Measurements from ENCODE around the gene NCR3LG1. TPM values are rescaled to one million over a fixed set of nuclear protein-coding genes. Genes with fewer than 3 reads are reported as not detected.

Gene NCR3LG1
- total RNA-seq, 1 experiment from 2014 or later: 4.6 TPM

DNA sequence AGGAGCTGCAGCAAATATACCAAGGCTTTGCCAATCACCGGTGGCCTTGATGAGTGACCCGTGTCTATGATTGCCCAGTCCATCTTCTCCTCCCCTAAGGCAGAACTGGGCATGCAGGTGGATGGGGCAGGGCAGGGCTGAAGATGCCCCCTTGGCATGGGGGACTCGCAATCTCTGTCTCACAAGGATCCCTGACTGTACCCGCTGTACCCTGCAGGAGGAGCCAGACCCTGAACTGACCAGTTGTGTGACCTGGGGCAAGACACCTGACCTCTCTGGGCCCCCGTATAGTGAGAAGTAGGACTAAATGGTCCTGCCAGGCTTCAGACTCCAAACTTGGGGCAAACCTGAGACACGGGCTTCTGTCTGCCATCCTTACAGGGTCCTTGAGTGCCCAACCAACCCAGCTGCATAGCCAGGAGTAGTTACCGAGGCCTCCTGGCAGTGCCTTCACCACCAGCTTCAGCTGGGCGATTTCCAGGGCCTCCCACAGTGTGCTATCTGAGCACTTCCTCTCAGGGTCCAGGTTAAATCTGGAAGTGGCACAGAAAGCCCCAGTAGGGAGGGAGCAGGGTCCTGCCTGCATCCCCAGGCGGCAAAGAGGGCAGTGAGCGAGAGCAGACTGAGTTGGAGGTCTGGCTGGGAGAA lies 43.3 kb downstream of the NCR3LG1 start:
- DNase-seq (ENCODE audit: low spot score): no peak

DNA sequence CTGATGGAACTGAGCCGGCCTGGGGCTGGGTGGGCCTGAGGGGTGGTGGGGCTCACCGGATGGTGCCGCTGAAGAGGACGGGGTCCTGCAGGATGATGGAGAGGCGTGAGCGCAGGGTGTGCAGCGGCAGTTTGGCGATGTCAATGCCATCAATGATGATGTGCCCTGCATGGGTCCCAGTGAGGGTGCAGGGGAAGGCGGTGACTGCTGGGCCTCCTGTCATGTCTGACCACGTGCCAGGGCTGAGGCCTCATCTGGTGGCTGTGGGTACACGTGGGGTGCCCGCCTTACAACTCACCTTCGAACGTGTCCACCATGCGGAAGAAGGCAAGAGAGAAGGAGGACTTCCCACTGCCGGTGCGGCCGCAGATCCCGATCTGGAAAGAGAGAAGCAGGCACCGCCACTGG lies 44.0 kb downstream of the NCR3LG1 start:
- DNase-seq (ENCODE audit: low spot score): no peak

DNA sequence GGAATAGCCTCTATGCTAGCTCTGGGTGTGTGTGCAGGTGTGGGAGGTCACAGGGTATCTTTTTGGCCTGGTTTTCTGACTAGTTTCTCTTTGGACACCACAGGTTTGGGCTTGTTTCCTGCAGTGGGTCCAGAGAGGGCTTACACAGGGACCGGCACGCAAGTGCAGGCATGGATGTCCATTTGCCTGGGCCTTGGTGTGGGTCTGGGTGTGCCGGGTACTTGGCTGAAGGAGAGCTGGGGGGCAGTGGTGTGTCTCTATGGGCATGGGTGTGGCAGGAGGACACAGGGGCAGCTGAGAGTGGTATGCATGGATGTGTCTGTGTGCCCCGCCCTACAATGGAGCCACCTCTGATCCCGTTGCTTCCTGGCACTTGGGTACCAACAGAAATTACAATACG lies 44.4 kb downstream of the NCR3LG1 start:
- DNase-seq (ENCODE audit: low spot score): no peak

DNA sequence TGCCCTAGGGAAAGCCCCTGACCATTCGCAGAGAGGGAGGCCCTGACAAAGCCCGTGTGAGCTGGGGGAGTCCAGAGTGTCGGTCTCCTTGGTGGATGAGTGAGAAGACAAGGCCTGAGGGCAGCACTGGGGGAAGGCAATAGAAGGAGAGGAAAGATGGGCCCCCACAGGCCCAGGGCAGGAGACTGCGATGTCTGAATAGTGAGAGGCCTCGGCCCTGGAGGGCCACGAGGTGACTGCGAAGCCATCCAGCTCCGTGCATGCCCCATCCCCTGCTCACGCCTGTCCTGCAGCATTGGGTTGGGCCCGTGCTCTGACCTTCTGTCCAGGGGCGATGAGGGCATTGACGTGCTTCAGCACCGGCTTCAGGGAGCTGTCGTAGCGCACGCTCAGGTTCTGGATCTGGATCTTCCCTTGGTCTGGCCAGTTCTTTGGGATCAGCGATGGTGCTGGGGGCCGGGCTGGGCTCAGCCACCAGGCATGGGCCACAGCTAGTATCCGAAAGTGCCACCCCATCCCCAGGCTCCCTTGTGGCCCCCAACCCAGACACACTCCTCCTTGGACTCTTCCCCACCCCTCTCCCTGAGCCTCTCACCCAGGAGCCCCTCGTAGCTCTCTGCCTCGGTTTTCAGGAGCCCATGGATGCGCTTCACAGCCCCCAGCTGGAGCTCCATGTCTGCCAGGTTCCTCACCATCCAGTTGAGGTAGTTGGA lies 45.2 kb downstream of the NCR3LG1 start:
- DNase-seq (ENCODE audit: low spot score): no peak

DNA sequence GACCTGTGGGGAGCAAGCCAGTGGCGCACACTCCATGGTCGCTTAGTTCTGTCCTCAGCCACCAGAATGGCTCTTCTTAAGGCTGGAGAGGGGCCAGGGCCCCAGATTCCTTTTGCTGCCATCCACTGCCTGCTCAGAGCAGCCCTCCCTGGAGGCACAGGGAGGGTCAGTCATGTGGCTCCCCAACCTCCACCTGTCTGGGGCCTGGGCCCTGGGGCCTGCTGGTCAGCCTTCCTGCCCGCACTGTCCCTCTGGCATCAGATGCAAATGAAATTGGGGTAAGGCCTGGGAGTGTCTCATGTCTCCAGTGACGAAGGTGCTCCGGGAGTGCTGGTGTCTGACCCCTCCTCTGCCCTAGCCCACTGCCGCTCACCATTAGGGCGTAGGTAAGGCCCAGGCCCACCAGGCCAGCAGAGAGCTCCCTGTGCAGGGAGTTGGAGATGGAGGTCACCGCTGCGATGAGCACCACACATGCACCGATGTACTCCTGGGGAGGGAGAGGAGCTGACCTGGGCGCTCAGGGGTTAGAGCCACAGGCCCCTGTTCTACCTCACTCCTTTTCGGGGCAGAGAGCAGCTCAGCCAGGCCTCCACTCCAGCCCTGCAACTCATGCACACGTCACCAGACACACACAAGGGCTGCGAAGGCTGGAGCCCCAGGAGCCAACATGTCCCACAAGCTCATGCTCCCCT lies 45.9 kb downstream of the NCR3LG1 start:
- DNase-seq (ENCODE audit: low spot score): no peak

DNA sequence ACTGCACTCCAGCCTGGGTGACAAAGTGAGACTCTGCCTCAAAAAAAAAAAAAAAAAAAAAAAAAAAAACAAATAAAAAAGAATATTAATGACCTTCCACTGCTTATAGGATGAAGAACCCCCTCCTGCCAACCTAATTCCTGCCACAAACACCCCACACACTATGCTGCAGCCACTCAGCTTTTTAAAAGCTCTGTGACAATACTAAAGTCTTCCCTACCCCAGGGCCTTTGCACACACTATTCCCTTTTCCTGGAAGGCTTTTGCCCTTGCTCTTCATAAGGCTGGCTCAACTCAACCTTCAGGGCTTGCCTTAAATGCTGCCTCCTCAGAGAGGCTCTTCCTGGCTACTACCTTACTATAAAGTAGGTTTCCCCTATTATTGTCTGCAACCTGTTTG lies 47.6 kb downstream of the NCR3LG1 start:
- DNase-seq (ENCODE audit: low spot score): no peak

DNA sequence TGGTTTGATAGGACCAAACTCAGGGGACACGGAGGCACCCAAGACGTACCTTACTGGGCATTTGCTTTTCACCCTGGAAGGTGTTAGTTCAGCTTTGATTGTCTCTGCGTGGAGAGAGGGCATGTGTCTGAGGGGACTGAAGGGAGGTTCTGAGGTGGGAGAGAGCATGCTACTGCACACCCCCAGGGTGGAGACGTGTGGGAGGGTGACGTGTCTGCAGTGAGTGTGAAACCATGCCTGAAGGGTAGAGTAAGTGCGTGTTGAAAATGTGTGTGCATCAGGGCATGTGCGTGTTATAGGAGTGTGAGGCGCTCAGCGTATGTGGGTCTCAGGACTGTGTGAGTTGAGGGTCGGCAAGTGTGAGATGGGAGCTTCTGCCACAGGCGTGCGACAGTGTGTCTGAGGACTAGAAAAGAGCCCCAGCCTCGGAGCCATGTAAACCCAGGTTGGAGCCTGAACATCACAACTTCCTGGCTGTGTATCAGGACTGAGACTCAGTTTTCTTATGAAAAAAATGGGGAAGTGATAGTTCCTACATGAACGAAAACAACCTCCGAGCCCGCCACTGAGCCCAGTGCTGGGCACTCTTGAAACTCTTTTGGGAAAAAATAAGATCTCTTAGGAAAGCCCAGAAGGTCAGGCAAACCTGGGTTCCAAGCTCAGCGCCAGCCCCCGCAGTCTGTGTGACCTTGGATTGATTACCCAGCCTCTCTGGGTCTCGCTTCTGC lies 48.6 kb downstream of the NCR3LG1 start:
- DNase-seq (ENCODE audit: low spot score): no peak

DNA sequence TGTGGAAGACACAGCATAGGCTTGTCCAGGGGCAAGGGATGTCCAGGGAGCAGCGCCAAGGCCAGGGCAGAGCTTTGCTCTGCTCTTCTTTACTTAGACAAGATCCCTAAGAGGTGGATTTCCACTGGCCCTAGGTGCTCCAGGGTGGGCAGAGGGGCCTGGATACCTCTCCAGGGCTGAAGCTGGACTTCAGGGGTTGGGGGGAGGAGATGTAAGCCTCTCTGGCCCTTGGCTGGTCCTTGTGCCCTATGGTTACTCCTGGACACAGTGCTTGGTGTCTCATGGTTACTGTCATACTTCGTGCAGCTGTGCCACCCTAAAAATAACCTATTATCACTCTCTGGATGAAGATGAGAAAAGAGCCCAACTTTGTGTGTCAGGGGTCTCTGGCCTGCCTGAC lies 49.7 kb downstream of the NCR3LG1 start:
- no peak for DNase-seq (ENCODE audit: low spot score)

DNA sequence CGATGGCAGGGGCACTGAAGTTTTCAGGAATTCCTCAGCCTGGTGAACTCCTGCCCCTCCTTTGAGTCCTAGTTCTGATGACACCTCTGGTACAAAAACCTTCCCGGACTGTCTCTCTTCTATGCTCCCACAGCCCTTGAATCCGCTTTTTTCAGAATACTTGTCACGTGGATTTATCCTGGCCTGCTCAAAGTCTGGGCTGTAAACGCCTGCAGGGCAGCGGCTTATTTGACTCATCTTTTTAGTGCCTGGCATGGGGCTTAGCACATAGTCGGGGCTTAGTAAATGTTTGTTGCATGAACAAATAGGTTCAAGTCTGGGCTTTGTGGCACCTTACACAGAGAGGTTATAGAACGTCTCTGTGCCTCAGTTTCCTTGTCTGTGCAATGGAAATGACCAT lies 50.2 kb downstream of the NCR3LG1 start:
- no peak for DNase-seq (ENCODE audit: low spot score)

DNA sequence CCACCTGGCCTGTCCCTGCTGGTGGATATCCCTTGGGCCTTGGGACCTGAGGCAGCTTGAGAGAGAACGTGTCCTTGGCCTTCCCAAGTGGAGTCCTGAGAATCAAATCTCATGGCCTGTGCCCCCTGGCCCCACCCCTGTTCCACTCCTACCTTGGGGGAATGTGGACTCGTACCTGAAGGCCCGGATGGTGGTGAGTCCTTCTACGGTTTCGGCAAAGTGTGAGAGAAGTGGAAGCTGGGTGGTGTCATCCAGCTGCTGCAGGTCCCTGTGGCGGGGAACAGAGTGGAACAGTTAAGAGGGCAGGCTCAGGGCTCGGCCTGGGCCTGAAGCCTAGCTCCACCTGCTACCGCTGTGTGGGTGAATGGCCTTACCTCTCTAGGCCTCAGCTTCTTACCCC lies 50.9 kb downstream of the NCR3LG1 start:
- no peak for DNase-seq (ENCODE audit: low spot score)

DNA sequence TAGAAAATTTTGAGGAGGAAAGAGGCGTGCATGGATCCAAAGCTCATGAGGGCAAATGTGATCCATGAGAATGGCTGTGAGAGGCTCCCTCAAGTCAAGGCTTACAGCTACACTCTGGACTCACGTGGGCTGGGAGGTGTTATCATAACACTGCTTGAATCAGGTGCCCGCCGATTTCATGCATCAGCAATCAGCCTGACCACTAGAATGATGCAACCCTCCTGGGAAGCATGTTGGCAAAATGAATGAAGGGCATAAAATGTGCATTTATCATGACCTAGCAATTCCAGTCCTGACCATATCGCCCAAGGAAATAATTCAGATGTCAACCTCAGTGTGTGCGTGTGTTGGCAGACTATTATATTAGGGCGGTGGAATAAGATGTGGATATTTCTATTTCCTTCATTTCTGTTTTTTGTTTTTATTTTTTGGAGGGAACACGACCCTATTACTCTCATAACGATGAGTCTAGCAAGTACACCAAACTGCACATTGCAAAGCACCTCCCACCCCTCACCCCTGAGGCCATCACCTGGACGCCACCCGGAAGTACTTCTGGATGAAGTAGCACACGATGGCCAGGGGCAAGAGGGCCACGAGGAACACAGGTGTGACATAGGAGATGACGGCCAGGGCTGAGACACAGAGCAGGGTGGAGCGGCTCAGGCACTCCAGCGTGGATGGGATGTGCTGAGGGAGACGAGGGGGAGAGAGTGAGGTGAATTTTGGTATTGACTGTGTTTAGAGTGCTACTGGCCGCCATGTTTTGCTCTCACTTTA lies 52.6 kb downstream of the NCR3LG1 start:
- DNase-seq (ENCODE audit: low spot score): peak; percentile 84

DNA sequence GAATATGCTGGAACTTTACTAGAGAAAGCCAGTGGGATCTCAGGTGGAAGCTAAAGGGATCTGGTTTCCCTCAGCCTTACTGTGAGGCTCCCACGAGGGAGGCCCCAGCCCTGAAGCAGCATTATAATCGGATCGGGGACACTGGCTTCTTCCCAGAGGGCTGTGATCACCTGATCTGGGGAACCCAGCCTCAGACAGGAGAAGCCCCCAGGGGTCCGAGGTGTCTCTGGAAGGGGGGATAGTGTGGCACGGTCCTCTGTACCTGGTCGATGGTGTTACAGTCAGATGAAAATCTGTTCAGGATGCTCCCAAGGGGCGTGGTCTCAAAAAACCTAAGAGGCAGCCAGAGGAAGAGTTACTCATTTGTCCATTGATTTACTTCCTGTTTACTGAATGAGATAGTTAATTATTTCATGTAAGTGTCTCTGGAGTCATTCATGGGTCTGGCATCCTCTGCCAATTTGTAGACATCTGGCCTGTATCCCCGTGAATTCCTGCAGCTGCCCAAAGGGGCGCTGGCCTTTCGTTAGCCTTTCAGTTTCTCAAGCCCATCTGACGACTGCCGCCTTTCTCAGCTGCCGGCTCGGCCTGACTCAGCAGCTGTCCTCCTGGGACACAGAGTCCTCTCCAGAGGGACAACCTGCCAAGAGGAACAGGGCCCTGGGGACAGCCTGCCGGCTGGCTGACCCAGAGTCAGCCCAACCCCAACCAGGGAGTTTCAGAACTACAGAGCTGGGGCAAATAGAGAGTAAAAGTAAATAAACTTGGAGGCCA lies 53.8 kb downstream of the NCR3LG1 start:
- DNase-seq (ENCODE audit: low spot score): peak; percentile 90

DNA sequence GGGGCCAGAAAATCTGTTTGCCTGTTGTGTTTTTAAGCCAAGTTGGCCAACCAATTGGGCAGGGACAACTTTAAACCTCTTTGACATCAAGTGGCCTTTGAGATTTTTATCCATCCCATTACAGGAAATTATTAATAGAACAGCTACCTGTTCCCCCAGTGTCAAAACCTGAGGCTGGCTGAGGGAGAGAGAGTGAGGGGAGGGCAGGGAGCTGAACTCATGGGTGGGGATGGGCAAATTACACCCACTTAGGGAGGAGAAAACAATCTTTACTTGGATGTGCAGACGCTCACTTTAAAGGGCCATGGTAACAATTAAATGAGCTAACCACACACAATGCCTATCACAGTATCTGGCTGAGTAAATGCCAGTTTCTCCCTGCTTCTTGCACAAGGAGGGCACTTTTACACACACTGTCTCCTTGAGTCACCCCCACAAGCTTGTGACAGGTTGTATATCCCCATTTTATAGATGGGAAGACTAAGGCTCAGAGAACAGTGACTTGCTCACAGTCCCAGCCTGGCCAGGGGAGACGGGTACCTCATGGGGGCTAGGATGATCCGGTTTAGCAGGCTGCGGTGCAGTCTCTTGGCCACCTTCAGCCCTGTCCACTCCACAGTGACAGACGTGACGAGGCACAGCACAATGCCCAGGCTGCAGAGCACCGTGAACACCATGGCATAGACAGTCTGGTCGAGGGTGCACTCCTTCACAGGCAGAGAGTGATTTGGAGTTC lies 54.6 kb downstream of the NCR3LG1 start:
- DNase-seq (ENCODE audit: low spot score): no peak

DNA sequence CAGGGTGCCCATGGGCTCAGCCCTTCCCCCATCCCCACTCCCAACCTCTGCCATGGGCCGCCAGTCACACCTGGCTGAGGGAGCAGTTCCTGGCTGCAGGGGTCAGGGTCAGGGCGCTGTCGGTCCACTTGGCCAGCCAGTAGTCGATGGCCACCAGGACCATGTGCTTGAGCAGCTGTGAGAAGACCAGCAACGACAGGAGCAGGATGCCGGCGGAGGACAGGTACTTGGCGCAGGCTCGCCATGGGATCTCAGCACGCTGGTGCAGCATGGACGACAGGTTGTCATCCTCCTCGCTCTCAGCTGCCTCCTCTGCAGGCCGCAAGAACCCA lies 55.2 kb downstream of the NCR3LG1 start:
- DNase-seq (ENCODE audit: low spot score): no peak

DNA sequence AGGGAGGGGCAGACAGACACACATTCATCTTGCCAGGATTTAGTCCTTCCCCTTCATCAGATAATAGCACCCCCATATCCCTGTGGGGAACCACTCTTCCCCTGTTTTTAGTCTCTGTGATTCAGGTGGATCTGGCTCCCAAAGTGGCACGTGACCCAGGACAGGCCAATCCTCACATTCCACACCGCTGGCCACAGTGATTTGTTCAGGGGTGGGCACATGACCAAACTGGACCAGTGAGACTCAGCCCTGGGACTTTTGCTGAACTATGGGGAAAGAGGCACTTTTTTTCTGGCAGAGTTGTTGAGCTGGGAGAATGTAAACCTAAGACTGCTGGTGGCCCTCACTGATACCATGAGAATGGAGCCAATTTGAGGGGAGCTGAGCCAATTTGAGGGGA lies 56.0 kb downstream of the NCR3LG1 start:
- DNase-seq (ENCODE audit: low spot score): no peak

DNA sequence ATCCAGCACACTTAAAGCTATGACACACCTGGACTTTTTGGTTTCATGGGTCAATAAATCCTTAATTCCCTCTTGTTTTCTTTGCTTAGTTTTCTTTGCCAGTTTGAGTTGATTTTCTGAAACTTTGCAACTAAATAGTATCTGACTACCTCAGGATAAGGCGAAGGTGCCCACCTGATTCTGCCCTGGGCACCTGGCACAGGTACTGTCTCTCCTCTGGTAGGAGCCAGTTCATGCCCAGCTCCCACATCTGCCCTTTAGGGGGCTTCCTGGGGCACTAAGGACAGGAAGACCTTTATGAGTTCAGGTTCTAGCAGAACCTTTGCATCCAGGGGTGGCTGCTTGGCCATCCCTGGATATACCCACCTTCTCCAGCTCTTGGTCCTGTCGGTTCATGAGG lies 56.4 kb downstream of the NCR3LG1 start:
- no peak for DNase-seq (ENCODE audit: low spot score)

DNA sequence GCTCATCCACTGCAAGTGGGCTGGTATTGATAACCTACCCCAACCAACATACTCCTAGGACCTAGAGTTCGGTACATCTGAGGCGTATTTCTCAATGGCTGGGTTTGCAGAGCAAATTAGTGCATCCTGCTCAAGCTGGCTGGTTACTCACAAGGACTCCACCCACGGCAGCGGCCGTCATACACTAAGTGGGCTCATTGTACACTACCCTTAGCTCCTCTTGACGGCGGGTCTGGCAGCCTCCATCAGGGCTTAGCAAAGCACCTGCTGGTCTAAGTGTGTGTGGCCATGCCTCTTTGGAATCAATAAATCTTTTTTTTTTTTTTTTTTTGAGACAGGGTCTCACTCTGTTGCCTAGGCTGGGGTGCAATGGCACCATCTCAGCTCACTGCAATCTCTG lies 57.0 kb downstream of the NCR3LG1 start:
- no peak for DNase-seq (ENCODE audit: low spot score)

DNA sequence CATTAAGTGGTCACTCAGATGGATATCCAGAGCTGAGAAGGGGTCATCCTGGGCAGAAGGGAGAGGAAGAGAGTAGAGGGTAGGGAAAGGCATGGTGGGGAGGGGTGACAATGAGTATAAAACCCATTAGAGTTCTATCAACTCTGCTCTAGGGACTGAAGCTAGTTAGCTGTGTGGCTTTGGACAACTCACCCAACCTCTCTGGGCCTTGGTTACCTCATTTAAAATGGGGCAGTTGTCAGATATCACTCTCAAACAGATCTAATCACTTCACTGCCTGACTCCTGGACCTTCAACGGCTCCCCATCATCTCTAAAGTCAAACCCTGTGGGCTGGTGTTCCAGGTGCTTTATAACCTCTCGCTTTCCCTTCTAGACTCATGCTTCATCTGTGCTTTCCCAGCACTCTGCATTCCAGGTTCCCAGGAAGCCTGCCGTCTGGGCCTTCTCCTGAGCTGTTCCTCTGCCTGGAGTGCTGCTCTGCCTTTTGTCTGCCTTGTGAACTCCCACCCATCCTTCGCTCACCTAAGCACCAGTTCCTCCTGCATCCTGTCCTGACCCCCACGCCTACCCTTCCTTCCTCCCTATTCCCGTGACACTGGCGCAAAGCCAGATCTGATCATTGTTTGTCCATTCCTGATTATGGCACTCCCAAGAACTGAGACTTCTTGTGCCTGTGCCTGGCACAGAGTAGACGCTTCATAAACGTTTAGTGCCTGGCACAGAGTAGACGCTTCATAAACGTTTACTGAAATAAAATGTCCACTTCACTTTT lies 59.2 kb downstream of the NCR3LG1 start:
- DNase-seq (ENCODE audit: low spot score): no peak

DNA sequence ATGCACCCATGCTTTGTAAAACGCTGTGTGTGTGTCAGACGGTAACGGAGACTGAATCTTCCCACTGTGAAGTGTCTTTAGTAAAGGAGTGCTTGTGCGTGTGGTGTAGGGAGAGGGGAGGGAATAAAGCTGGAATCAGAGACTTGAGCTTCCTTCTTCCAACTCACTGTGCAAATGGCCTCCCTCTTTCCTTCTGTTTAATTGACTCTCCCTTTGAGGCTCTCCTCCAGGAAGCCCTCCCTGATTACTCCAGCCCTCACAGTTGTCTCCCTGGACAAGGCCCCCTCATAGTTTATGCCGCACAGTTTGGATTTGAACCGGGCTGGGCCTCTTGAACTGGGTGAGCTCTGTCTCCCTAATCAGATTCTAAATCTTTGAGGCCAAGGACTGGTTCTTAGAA lies 59.8 kb downstream of the NCR3LG1 start:
- no peak for DNase-seq (ENCODE audit: low spot score)

Measured in H4 (cell line).